HG02623 (cell line): ENCODE results near the gene RNF213.

Experiments
- ATAC-seq: cut with Tn5 transposase; IDR thresholded peaks from one replicate; pipeline ENCODE4 v1.9.1; 2021; ENCODE audit warnings: moderate library complexity; ENCODE audit not compliant: unreplicated experiment

The RNF213 gene

GRCh38 chr17:80347536-80347935, 86.9 kb downstream of the RNF213 start:
- no peak for ATAC-seq

GRCh38 chr17:80347948-80348351, 87.3 kb downstream of the RNF213 start:
- ATAC-seq, result no peak

GRCh38 chr17:80348551-80349150, 88.0 kb downstream of the RNF213 start:
- ATAC-seq, result no peak

GRCh38 chr17:80349151-80349651, 88.5 kb downstream of the RNF213 start:
- ATAC-seq, result no peak

GRCh38 chr17:80349751-80350150, 89.1 kb downstream of the RNF213 start:
- no peak for ATAC-seq

- ATAC-seq, result no peak
Observed at GRCh38 chr17:80352216-80352895, 91.7 kb downstream of the RNF213 start.

GRCh38 chr17:80352991-80353665, 92.5 kb downstream of the RNF213 start:
- ATAC-seq, result no peak

- no peak for ATAC-seq
Observed at GRCh38 chr17:80353718-80354275, 93.1 kb downstream of the RNF213 start.

GRCh38 chr17:80354336-80354735, 93.7 kb downstream of the RNF213 start:
- ATAC-seq, result no peak

- ATAC-seq, result no peak
Observed at GRCh38 chr17:80356231-80356856, 95.7 kb downstream of the RNF213 start.

- no peak for ATAC-seq
Observed at GRCh38 chr17:80358131-80358530, 97.5 kb downstream of the RNF213 start.

GRCh38 chr17:80358861-80359260, 98.2 kb downstream of the RNF213 start:
- ATAC-seq, result no peak

GRCh38 chr17:80359422-80360110, 98.9 kb downstream of the RNF213 start:
- ATAC-seq, result no peak

- no peak for ATAC-seq
Observed at GRCh38 chr17:80360396-80360795, 99.7 kb downstream of the RNF213 start.

- no peak for ATAC-seq
Observed at GRCh38 chr17:80361495-80362220, 101.0 kb downstream of the RNF213 start.

GRCh38 chr17:80362428-80363119, 101.9 kb downstream of the RNF213 start:
- no peak for ATAC-seq

- ATAC-seq, result no peak
Observed at GRCh38 chr17:80363120-80363515, 102.5 kb downstream of the RNF213 start.

- ATAC-seq, result no peak
Observed at GRCh38 chr17:80363518-80364090, 103.0 kb downstream of the RNF213 start.

GRCh38 chr17:80364091-80364691, 103.5 kb downstream of the RNF213 start:
- ATAC-seq, result no peak
